Liver (tissue), 9 donors: Measurements from ENCODE around the gene THSD7B. TPM values are rescaled to one million over a fixed set of nuclear protein-coding genes. Genes with fewer than 3 reads are reported as not detected.

Experiments
- DNase-seq: peaks from one replicate; pipeline ENCODE4 v3.0.0-alpha.2; 2017; ENCODE audit warnings: low spot score
- H3K27ac ChIP-seq, 2 donors: one replicate each; pipeline ENCODE4 v1.7.0; 2013; ENCODE audit warnings: inconsistent platforms in 2 of 2, low read length in 2 of 2, control low read depth in 1 of 2, low read depth in 1 of 2, mild to moderate bottlenecking in 1 of 2
- H3K27me3 ChIP-seq, 4 donors: one replicate each; pipeline versions ENCODE4 v1.6.1 to v1.7.0; 2013; ENCODE audit warnings: low read length in 3 of 4, inconsistent platforms in 1 of 4, mild to moderate bottlenecking in 1 of 4, moderate library complexity in 1 of 4; ENCODE audit not compliant: control insufficient read depth in 4 of 4, insufficient read depth in 4 of 4
- H3K36me3 ChIP-seq, 4 donors: one replicate each; pipeline versions ENCODE4 v1.6.1 to v1.7.0; 2013; ENCODE audit warnings: low read length in 3 of 4, mild to moderate bottlenecking in 3 of 4, low read depth in 1 of 4, moderate library complexity in 1 of 4; ENCODE audit not compliant: control insufficient read depth in 4 of 4, insufficient read depth in 3 of 4
- H3K4me1 ChIP-seq, 4 donors: one replicate each; pipeline versions ENCODE4 v1.6.1 to v1.7.0; 2013; ENCODE audit warnings: low read length in 3 of 4, mild to moderate bottlenecking in 3 of 4, moderate library complexity in 1 of 4; ENCODE audit not compliant: control insufficient read depth in 4 of 4, insufficient read depth in 4 of 4
- H3K4me3 ChIP-seq, 3 donors: one replicate each; pipeline versions ENCODE4 v1.6.1 to v1.7.0; 2013; ENCODE audit warnings: low read length in 3 of 3, control low read depth in 1 of 3, low read depth in 1 of 3, mild to moderate bottlenecking in 1 of 3
- H3K9ac ChIP-seq, 2 donors: one replicate each; pipeline ENCODE4 v1.7.0; 2013; ENCODE audit warnings: low read length in 2 of 2, mild to moderate bottlenecking in 2 of 2, moderate library complexity in 2 of 2, control low read depth in 1 of 2, low read depth in 1 of 2
- H3K9me3 ChIP-seq, 4 donors: one replicate each; pipeline versions ENCODE4 v1.6.1 to v1.7.0; 2013; ENCODE audit warnings: low read length in 3 of 4; ENCODE audit not compliant: control insufficient read depth in 4 of 4
- ATF3 ChIP-seq: IDR thresholded peaks from 2 replicates; pipeline ENCODE4 v1.6.1; 2016; ENCODE audit warnings: antibody characterized with exemption
- CTCF ChIP-seq: fragments of 150-350 bp; IDR thresholded peaks from 2 replicates; pipeline ENCODE4 v1.5.1; 2017; ENCODE audit warnings: improper control_type of control experiment, low read depth, low read length; ENCODE audit not compliant: missing input control
- EGR1 ChIP-seq, 2 donors: IDR thresholded peaks; 2 replicates each; pipeline ENCODE4 v1.6.1; 2016 to 2018; ENCODE audit warnings: antibody characterized with exemption in 2 of 2, low read depth in 2 of 2
- FOXA1 ChIP-seq: IDR thresholded peaks from 2 replicates; pipeline ENCODE4 v1.6.1; 2016; ENCODE audit warnings: antibody characterized with exemption
- FOXA2 ChIP-seq: IDR thresholded peaks from 2 replicates; pipeline ENCODE4 v1.6.1; 2016; ENCODE audit warnings: antibody characterized with exemption
- GABPA ChIP-seq, 2 donors: IDR thresholded peaks in 1 of 2; conservative IDR thresholded peaks in 1 of 2; 2 replicates each; pipeline ENCODE4 v1.6.1; 2016; ENCODE audit warnings: antibody characterized with exemption in 2 of 2, mild to moderate bottlenecking in 1 of 2, moderate library complexity in 1 of 2
- HNF4A ChIP-seq, 2 donors: conservative IDR thresholded peaks; 2 replicates each; pipeline ENCODE4 v1.6.1; 2016; ENCODE audit warnings: antibody characterized with exemption in 2 of 2, mild to moderate bottlenecking in 2 of 2
- HNF4G ChIP-seq: IDR thresholded peaks from 2 replicates; pipeline ENCODE4 v1.6.1; 2016; ENCODE audit warnings: antibody characterized with exemption
- JUND ChIP-seq, 2 donors: IDR thresholded peaks; 2 replicates each; pipeline ENCODE4 v1.6.1; 2016; ENCODE audit warnings: antibody characterized with exemption in 2 of 2
- MAX ChIP-seq: IDR thresholded peaks from 2 replicates; pipeline ENCODE4 v1.6.1; 2016; ENCODE audit warnings: antibody characterized with exemption
- NR2F2 ChIP-seq: IDR thresholded peaks from 2 replicates; pipeline ENCODE4 v1.6.1; 2016; ENCODE audit warnings: antibody characterized with exemption
- RAD21 ChIP-seq, 2 donors: IDR thresholded peaks; 2 replicates each; pipeline ENCODE4 v1.6.1; 2016; ENCODE audit warnings: antibody characterized with exemption in 2 of 2, mild to moderate bottlenecking in 2 of 2
- RXRA ChIP-seq, 2 donors: IDR thresholded peaks; 2 replicates each; pipeline ENCODE4 v1.6.1; 2017 to 2018; ENCODE audit warnings: antibody characterized with exemption in 2 of 2, mild to moderate bottlenecking in 1 of 2
- SP1 ChIP-seq: IDR thresholded peaks from 2 replicates; pipeline ENCODE4 v1.6.1; 2018; ENCODE audit warnings: antibody characterized with exemption, mild to moderate bottlenecking
- YY1 ChIP-seq: IDR thresholded peaks from 2 replicates; pipeline ENCODE4 v1.6.1; 2016; ENCODE audit warnings: antibody characterized with exemption, mild to moderate bottlenecking
- ZBTB33 ChIP-seq: IDR thresholded peaks from 2 replicates; pipeline ENCODE4 v1.6.1; 2016; ENCODE audit warnings: antibody characterized with exemption
- WGBS: extraction: QIAGEN DNeasy Blood & Tissue Kit; methylation state at CpG from one replicate; pipeline ENCODE4 v1.1.7; 2013; 5-methylcytosine and 5-hydroxymethylcytosine counted together
- polyA plus RNA-seq, 2 donors: library from polyadenylated mRNA; stranded (reverse) in 1 of 2; unstranded in 1 of 2; fragments of 200-250 nt in 1 of 2; fragments of >200 nt in 1 of 2; fragmentation: Nextera tagmentation in 1 of 2; extraction: Ambion mirVana in 1 of 2; gene quantifications; one replicate each; pipeline versions ENCODE4 v1.2.1 to v1.2.3, GENCODE V29; 2013 to 2015
- total RNA-seq, 2 donors: library from RNA; depleted of rRNA; stranded (reverse); fragments of >200 nt; gene quantifications; one replicate each; pipeline ENCODE4 v1.2.3, GENCODE V29; 2014
- donor health status: healthy.
- donor health status: healthy.
- donor health status: healthy.
- donor health status: healthy.
- donor health status: healthy.

The THSD7B gene
- total and polyA plus RNA-seq, 4 donors, result 0.01 to 0.75 (median 0.42) TPM; not detected in 1

DNA sequence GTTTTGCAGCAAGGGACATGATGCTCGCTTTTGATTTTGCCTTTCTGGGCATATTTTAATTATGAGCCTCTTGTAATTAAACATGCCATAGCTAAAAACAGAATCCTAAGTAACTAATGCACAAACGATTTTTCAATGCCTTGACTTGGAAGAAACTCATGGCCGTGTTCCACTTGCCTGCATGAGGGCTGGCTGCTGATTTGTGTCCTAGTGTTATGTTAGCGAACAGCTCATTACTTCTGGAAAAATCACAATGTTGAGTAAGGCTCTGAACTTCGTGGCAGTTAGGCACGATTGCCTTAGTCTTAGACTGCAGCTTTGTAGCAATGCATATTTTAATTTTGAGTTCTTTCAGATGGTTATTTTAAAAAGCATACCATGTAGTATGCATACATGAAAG lies 4.5 kb downstream of the THSD7B start:
- no peak for DNase-seq
- no peak overlapping the region for H3K4me3 ChIP-seq
- H3K27me3 ChIP-seq, result peaks cover 0 to 10% (median 3%) of the 10 kb centered on the region in 4 donors
- peaks cover 3 to 10% (median 9%) of the 10 kb centered on the region in 4 donors for H3K4me1 ChIP-seq
- no peaks in the 10 kb centered on the region for H3K9me3 ChIP-seq
- no peak overlapping the region for H3K9ac ChIP-seq
- TF ChIP-seq FOXA2 (no peak), ZBTB33 (no peak), HNF4A (conservative IDR thresholded peaks at IDR 0.05) (no peak), SP1 (no peak), JUND (IDR thresholded peaks at IDR 0.05) (no peak), EGR1 (IDR thresholded peaks at IDR 0.05; ENCODE audit: low read depth in 2 of 2) (no peak), CTCF (no peak), HNF4G (no peak), ATF3 (no peak), RAD21 (IDR thresholded peaks at IDR 0.05) (no peak), NR2F2 (no peak), FOXA1 (no peak), GABPA (IDR thresholded peaks at IDR 0.05 in 1 of 2, conservative IDR thresholded peaks at IDR 0.05 in 1 of 2) (no peak), YY1 (no peak)
- no peak overlapping the region for H3K27ac ChIP-seq
- WGBS, result 67% methylated on average over 6 of the region's 6 CpGs
- H3K36me3 ChIP-seq, result no peaks in the 10 kb centered on the region

DNA sequence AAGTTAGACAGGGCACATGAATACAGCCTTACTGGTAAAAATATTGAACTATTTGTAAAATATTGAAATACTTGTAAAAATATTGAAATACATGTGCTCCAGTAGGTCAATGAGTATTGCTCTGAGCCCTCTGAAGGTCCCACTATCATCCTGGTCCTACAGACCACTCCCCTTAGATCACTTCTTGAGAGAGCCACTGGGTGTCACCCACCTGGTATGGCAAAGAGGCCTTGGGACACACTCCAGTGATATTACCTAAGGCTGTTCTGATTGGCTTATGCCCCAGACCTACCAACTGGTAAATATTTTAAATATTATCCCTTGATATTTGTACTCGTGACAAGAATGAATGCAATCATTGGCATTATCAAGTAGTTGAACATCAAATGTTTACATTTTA lies 5.0 kb downstream of the THSD7B start:
- Histone ChIP-seq H3K9me3 (no peaks in the 10 kb centered on the region), H3K4me3 (no peak overlapping the region), H3K27ac (no peak overlapping the region), H3K36me3 (no peaks in the 10 kb centered on the region), H3K9ac (no peak overlapping the region), H3K4me1 (peaks cover 2 to 8% (median 6%) of the 10 kb centered on the region in 4 donors), H3K27me3 (peaks cover 0 to 8% (median 3%) of the 10 kb centered on the region in 4 donors)
- no peak for DNase-seq
- TF ChIP-seq FOXA1 (no peak), HNF4G (no peak), HNF4A (conservative IDR thresholded peaks at IDR 0.05) (no peak), RAD21 (IDR thresholded peaks at IDR 0.05) (no peak), MAX (no peak), RXRA (IDR thresholded peaks at IDR 0.05) (no peak), GABPA (IDR thresholded peaks at IDR 0.05 in 1 of 2, conservative IDR thresholded peaks at IDR 0.05 in 1 of 2) (no peak), YY1 (no peak), ATF3 (no peak), ZBTB33 (no peak)
- WGBS, result 56% methylated on average over 1 of the region's 1 CpG
